ENCODE results near the gene MANSC4. TPM values are rescaled to one million over a fixed set of nuclear protein-coding genes. Genes with fewer than 3 reads are reported as not detected.

The MANSC4 gene
- total and polyA plus RNA-seq, 9 of the 15 experiments (the other 6 are each of a cell fraction or from before 2014, with no cell fraction given): not detected

- TF ChIP-seq ATF7 (IDR thresholded peaks at IDR 0.05): no peak
These were observed 568 bp downstream of the MANSC4 start (continued) for GRCh38 chr12:27779416-27779919.

DNA sequence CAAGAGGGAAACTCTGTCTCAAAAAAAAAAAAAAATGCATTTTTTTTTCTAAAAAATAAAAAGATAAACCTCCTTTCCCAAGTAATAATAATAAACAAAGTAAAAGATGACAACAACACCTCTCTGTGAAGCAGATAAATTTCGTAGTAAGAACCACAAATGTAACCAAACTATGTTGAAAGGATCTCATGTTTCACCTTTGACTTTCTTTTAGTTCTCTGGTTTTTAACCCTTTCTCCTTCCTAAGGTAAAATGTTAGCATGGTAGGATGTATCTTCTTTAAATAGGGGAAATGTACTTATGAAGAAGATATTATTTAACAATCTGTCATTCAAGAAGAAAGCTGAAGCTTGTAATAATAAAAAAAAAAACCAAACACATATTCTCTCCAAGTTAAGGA, 1.8 kb downstream of the MANSC4 start:
- CTCF ChIA-PET (ENCODE audit: low intra/inter-chr PET ratio): interaction anchor here (0.7 kb wide), 1 partner anchor 35 kb away, joined by 4 read pairs; no protein-coding TSS in a partner anchor

More for the DNA sequence above, 1.8 kb downstream of the MANSC4 start:
- Histone ChIP-seq H3K9me3 (replicated peaks; ENCODE audit: control insufficient read depth, insufficient read depth, low read depth, low read length) (no peaks in the 10 kb centered on the region), H3K79me2 (ENCODE audit: control insufficient read depth, insufficient read depth, low read length) (peaks cover 24% of the 10 kb centered on the region), H3K9ac (ENCODE audit: insufficient read depth in 1 of 2, low read depth in 2 of 2, low read length in 2 of 2) (no peak overlapping the region), H3K4me3 (no peak overlapping the region), H3K4me1 (replicated peaks in 1 of 2; ENCODE audit: control insufficient read depth in 2 of 2, insufficient read depth in 2 of 2, low read length in 2 of 2) (peaks cover 11 to 28% of the 10 kb centered on the region in 2 experiments; a peak in 4 of 5 replicates), H3K4me2 (ENCODE audit: insufficient read depth, low read length) (no peak overlapping the region), H3K36me3 (ENCODE audit: control insufficient read depth, insufficient read depth, low read length) (peaks cover 10% of the 10 kb centered on the region; the same call in 2 of the 3 replicates), H3K27me3 (ENCODE audit: control insufficient read depth in 2 of 2, insufficient read depth in 2 of 2, low read length in 2 of 2) (no peaks in the 10 kb centered on the region), H2AFZ (ENCODE audit: low read depth, low read length) (no peak overlapping the region), H4K20me1 (replicated peaks; ENCODE audit: control insufficient read depth, insufficient read depth, low read length) (no peaks in the 10 kb centered on the region; the same call in 1 of the 2 replicates), H3K27ac (ENCODE audit: extremely low read depth, low read depth, low read length) (no peak overlapping the region), H3K9me1 (ENCODE audit: control insufficient read depth, insufficient read depth, low read length) (no peaks in the 10 kb centered on the region)
- WGBS (ENCODE audit: insufficient coverage, low coverage, missing lambda C conversion rate): 0% methylated on average over 1 of the region's 1 CpG
- TF ChIP-seq HNRNPL (IDR thresholded peaks at IDR 0.05; ENCODE audit: low read depth, low read length) (no peak), TRIM25 (IDR thresholded peaks at IDR 0.05; ENCODE audit: borderline replicate concordance) (no peak), ILF3 (IDR thresholded peaks at IDR 0.05; ENCODE audit: borderline replicate concordance) (no peak), ZBTB33 (CRISPR knock-in tag; IDR thresholded peaks at IDR 0.05) (no peak), RBBP5 (IDR thresholded peaks at IDR 0.05; ENCODE audit: borderline replicate concordance, insufficient read depth, low read length, poor library complexity, severe bottlenecking) (no peak), YBX1 (IDR thresholded peaks at IDR 0.05) (no peak), AFF1 (IDR thresholded peaks at IDR 0.05; ENCODE audit: low read depth in 1 of 2, partially characterized antibody in 2 of 2) (no peak), ZBTB7A (IDR thresholded peaks at IDR 0.05; ENCODE audit: borderline replicate concordance, control insufficient read depth, low read depth, low read length) (no peak)
- ATAC-seq (no peak), DNase-seq (ENCODE audit: extremely low read depth in 1 of 4, low spot score in 3 of 4) (no peak), FAIRE-seq (no peak)
- intact Hi-C loops (cut with micrococcal nuclease) (no loop called here), in situ Hi-C loops (cut with MboI) (no loop called here)
- BruUV-seq (replicated peaks): no TSS peak
- POLR2A ChIA-PET: no interaction called here

Measured in K562 (cell line).